ENCODE results near the gene EFCAB13. TPM values are rescaled to one million over a fixed set of nuclear protein-coding genes. Genes with fewer than 3 reads are reported as not detected.
"Not testable (repeated sequence)": the region's sequence is repeated elsewhere in the genome, so short reads cannot be mapped to it uniquely, and the experiment has no call there.

The EFCAB13 gene
- total RNA-seq, 4 donors from 2014 or later: 0.26 to 2.8 (median 2.1) TPM

GRCh38 chr17:47376247-47376646 lies 52.5 kb downstream of the EFCAB13 start:
- no peak overlapping the region for H3K4me3 ChIP-seq
- TF ChIP-seq POLR2AphosphoS5 (IDR thresholded peaks at IDR 0.05) (no peak), POLR2A (IDR thresholded peaks at IDR 0.05) (no peak), CTCF (IDR thresholded peaks at IDR 0.05) (no peak), EP300 (IDR thresholded peaks at IDR 0.05) (no peak)
- H3K36me3 ChIP-seq: no peaks in the 10 kb centered on the region
- no peaks in the 10 kb centered on the region for H3K27me3 ChIP-seq
- DNase-seq (ENCODE audit: low spot score in 2 of 2): no peak
- H3K4me1 ChIP-seq: no peaks in the 10 kb centered on the region
- 81% methylated on average over 1 of the region's 1 CpG for WGBS
- no peaks in the 10 kb centered on the region for H3K9me3 ChIP-seq
- no peak overlapping the region for H3K27ac ChIP-seq

GRCh38 chr17:47388825-47389224 lies 65.1 kb downstream of the EFCAB13 start:
- no peak overlapping the region for H3K4me3 ChIP-seq
- H3K9me3 ChIP-seq: no peaks in the 10 kb centered on the region
- TF ChIP-seq POLR2A (IDR thresholded peaks at IDR 0.05) (no peak), POLR2AphosphoS5 (IDR thresholded peaks at IDR 0.05) (no peak), EP300 (IDR thresholded peaks at IDR 0.05) (no peak), CTCF (IDR thresholded peaks at IDR 0.05) (no peak)
- H3K4me1 ChIP-seq: no peaks in the 10 kb centered on the region
- no peaks in the 10 kb centered on the region for H3K36me3 ChIP-seq
- H3K27me3 ChIP-seq: no peaks in the 10 kb centered on the region
- no peak overlapping the region for H3K27ac ChIP-seq
- DNase-seq (ENCODE audit: low spot score in 2 of 2): no peak

- no CpG with 5 or more reads among the region's 49 CpGs for WGBS
- not testable (repeated sequence) for H3K4me3 ChIP-seq, H3K9me3 ChIP-seq
Observed at GRCh38 chr17:47397532-47398128, 73.9 kb downstream of the EFCAB13 start.

GRCh38 chr17:47400333-47400732 lies 76.6 kb downstream of the EFCAB13 start:
- no peak overlapping the region for H3K27ac ChIP-seq
- no peaks in the 10 kb centered on the region for H3K36me3 ChIP-seq
- WGBS: 70% methylated on average over 1 of the region's 1 CpG
- no peaks in the 10 kb centered on the region for H3K27me3 ChIP-seq
- no peaks in the 10 kb centered on the region for H3K9me3 ChIP-seq
- no peak for DNase-seq (ENCODE audit: low spot score in 2 of 2)
- no peak for TF ChIP-seq EP300 (IDR thresholded peaks at IDR 0.05)
- H3K4me1 ChIP-seq: no peaks in the 10 kb centered on the region
- H3K4me3 ChIP-seq: no peak overlapping the region

More at GRCh38 chr17:47397532-47398128, 73.9 kb downstream of the EFCAB13 start:
- DNase-seq (ENCODE audit: low spot score in 2 of 2); H3K27ac ChIP-seq; H3K4me1 ChIP-seq; H3K36me3 ChIP-seq; H3K27me3 ChIP-seq: not testable (repeated sequence)

GRCh38 chr17:47401100-47401499 lies 77.3 kb downstream of the EFCAB13 start:
- H3K27me3 ChIP-seq: no peaks in the 10 kb centered on the region
- no peaks in the 10 kb centered on the region for H3K4me1 ChIP-seq
- 89% methylated on average over 2 of the region's 2 CpGs for WGBS
- H3K36me3 ChIP-seq: no peaks in the 10 kb centered on the region
- H3K27ac ChIP-seq: no peak overlapping the region
- TF ChIP-seq POLR2A (IDR thresholded peaks at IDR 0.05): no peak
- TF ChIP-seq POLR2AphosphoS5 (IDR thresholded peaks at IDR 0.05): no peak
- TF ChIP-seq EP300 (IDR thresholded peaks at IDR 0.05): no peak
- no peak for TF ChIP-seq CTCF (IDR thresholded peaks at IDR 0.05)
- no peak for DNase-seq (ENCODE audit: low spot score in 2 of 2)
- no peaks in the 10 kb centered on the region for H3K9me3 ChIP-seq
- no peak overlapping the region for H3K4me3 ChIP-seq

- TF ChIP-seq EP300 (IDR thresholded peaks at IDR 0.05) (no peak), POLR2AphosphoS5 (IDR thresholded peaks at IDR 0.05) (no peak), POLR2A (IDR thresholded peaks at IDR 0.05) (no peak), CTCF (IDR thresholded peaks at IDR 0.05) (no peak)
- H3K27ac ChIP-seq: no peak overlapping the region
- H3K36me3 ChIP-seq: no peaks in the 10 kb centered on the region
- H3K9me3 ChIP-seq: no peaks in the 10 kb centered on the region
- 94% methylated on average over 3 of the region's 3 CpGs for WGBS
- H3K4me3 ChIP-seq: no peak overlapping the region
- DNase-seq (ENCODE audit: low spot score in 2 of 2): no peak
- H3K27me3 ChIP-seq: no peaks in the 10 kb centered on the region
- no peaks in the 10 kb centered on the region for H3K4me1 ChIP-seq
Observed at GRCh38 chr17:47404006-47404405, 80.3 kb downstream of the EFCAB13 start.

All from suprapubic skin (tissue), 4 donors.